ENCODE results near the gene HK1.
"Not testable (repeated sequence)": the region's sequence is repeated elsewhere in the genome, so short reads cannot be mapped to it uniquely, and the experiment has no call there.

Gene HK1

DNA sequence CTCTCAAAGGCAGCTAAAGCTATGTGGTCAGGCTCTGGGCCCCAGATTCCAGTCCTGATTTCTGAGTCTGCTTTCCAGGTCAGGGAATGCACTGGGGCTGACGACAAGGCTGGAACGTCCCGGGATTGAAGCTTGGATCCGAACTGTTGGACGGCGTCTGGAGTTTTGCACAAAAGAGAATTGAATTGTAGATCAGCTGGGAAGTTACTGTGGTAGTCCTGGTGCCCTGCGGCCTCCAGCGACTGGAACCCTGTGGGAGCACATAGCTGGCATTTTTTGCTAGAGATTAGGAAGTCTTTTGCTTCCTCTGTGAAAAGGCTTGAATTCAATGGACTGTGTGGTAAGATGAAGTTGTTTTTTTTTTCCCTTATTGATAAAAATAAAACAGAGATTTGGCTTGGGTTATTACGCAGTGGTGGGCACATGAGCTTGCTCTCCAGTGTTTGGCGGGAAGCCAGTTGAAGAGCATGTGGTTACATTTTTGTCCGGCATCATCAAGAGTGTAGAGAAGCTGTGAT is at the start of gene HK1:
Gene HK1 (plus strand): TSS at position 51 of the 518 bp plus-strand sequence.
- no peak for DNase-seq

DNA sequence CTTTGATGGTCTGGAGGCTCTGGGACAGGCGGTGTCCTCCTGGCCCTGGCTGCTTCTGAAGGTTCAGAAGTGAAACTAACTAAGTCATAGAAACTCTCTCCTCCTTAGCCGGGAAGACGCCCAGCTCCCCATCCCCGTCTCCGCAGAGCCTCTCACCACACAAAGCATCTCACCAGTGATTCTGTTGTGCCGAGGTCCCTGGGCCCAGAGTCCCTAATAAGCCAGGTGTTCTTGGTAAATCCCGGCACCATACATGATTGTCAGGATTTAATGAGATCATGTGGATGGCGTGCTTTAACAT is 48.7 kb upstream of the HK1 start:
- no peak for DNase-seq

- no peak for DNase-seq
Observed at GRCh38 chr10:69230128-69230527, 48.2 kb upstream of the HK1 start.

GRCh38 chr10:69232252-69232651 is 46.0 kb upstream of the HK1 start:
- no peak for DNase-seq

DNA sequence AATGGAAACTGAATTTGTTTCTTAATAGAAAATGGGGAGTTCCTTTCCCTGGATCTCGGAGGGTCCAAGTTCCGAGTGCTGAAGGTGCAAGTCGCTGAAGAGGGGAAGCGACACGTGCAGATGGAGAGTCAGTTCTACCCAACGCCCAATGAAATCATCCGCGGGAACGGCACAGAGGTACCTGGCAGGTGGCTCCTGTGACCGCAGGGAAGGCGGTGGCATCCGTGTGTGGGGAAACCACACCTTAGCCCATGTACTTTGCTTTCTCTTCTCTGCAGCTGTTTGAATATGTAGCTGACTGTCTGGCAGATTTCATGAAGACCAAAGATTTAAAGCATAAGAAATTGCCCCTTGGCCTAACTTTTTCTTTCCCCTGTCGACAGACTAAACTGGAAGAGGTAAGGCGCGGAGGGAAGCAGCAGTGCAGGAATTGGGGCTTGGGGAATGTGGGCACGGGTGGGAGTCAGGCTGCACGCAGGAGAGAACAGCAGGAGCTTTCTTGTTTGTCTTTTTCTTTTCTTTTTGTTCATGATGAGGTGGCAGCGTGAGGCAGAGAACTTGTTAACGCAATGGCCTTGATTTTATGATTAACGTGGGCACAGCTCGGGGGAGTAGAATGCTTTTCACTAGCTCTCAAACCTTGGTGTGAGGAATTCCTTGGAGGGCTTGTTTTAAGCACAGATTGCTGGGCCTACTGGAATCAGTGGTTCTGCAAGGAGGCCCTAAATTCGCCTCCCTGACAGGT is 45.4 kb upstream of the HK1 start:
- DNase-seq = no peak

- no peak for DNase-seq
Observed at GRCh38 chr10:69234447-69234846, 43.8 kb upstream of the HK1 start.

GRCh38 chr10:69237528-69238159 is 40.7 kb upstream of the HK1 start:
- DNase-seq = peak; percentile 61 to 76

DNA sequence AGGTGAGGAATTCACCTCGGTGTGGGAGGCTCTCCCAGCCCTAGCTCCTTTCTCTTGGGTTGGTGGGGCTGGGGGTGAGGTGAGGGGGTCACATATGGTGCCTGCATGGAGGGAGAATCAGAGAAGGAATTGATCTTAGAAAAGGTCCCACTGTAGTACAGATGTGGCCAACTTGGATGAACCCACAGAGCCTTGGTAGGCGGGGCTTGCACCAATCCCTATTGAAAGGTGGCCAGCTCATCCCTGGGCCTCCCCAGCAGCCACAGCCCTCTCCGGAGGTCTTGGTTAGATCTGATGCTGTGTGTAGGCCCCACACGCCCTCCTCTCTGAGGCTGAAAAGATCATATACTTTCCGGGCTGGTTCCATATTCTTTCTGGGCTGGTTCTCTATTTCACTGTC is 39.2 kb upstream of the HK1 start:
- DNase-seq = no peak

GRCh38 chr10:69239816-69240434 is 38.4 kb upstream of the HK1 start:
- DNase-seq = no peak

DNA sequence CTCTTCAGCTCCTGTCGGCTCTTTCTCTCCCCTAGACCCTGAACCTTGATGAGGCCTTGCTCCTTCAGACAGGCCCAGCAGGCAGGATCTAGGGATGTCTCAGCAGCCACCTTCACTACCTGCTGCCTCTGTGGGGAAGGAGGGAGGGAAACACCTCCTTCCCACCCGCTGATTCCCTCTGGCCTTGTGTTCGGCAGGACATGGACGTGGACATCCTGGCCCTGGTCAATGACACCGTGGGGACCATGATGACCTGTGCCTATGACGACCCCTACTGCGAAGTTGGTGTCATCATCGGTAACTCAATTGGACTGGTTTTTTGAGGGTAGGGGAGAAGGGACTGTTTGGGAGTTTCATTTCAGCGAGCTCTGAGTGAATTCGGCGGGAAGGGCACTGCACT is 37.8 kb upstream of the HK1 start:
- DNase-seq = no peak

GRCh38 chr10:69241575-69241974 is 36.7 kb upstream of the HK1 start:
- DNase-seq = no peak

DNA sequence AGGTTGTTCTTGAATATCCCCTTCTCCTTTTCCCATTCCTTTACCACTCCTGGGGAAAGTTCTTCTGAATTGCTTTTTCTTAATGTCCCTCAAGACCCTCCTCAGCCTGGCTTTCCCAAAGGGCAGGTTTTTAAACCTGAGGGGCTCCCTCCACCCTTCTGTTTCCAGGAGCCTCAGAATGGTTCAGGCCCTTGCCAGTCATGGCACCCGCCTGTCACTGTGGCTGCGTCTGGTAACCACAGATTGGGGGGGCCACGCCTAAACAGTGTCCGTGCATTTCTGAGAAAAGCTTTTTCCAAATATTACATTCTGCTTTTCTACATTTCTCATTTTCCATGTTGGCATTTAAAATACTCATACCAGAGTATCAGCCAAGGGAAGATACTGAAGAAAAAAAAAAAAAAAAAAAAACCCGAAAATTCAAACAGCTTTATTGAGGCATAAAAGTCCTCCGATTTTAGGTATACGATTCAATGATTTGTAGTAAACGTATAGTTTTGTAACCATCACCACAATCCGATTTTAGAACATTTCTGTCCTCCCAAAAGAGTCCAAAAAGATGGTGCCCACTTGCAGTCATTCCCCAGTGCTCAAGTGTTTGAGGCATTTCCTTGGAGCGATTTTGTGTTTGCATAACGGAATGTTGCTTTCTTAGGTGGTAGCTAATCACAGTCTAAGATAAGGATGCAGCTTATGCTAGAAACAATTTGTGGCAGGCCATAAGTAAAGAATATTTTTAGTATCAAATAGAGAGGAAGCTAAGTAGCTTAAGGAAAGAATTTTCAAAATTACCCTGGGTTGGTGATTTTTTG is 36.0 kb upstream of the HK1 start:
- DNase-seq = no peak

GRCh38 chr10:69242852-69243212 is 35.5 kb upstream of the HK1 start:
- no peak for DNase-seq

GRCh38 chr10:69243817-69244216 is 34.5 kb upstream of the HK1 start:
- DNase-seq = no peak

GRCh38 chr10:69246036-69246435 is 32.3 kb upstream of the HK1 start:
- DNase-seq = no peak

DNA sequence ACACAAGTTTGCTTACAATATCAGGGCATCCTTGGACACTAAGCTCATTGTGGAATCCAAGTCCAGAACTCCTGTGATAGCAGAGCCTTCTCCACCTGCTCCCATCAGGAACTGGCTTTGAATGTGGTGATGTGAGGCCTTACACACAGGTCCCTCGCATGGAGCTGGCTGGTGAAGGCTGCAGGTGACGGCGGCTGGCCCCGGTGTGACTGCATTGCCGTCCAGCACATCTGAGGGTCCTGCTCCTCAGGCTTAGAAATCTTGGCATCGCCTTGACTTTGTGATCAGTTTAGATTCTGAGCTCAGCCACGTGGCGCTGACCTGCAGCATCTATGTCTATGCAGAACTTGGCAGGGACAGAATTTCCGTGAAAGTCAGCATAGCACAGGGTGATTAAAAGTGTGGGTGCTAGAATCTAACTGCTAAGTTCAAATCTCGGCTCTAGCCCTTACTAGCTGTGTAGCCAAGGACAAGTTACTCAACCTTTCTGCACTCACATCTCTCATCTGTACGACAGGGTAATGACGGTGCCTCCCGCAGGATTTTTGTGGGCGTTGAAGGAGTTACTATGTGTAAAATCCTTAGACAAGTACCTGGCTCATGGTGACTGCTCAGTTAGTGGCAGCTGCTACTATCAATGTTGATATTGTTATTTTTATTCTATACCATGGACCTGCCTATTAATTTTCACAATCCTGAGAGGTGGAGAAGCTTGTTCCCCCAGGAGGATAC is 31.5 kb upstream of the HK1 start:
- no peak for DNase-seq

DNA sequence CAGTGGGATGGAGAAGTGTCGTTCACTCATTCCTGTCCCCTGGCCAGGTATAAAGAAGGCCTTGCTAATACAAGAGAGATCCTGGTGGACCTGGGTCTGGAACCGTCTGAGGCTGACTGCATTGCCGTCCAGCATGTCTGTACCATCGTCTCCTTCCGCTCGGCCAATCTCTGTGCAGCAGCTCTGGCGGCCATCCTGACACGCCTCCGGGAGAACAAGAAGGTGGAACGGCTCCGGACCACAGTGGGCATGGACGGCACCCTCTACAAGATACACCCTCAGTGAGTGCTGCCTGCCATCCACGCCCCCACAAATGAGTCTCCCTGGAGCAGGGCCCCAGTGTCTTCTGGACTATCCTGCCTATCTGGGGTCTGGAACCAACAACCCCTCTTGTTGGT is 31.0 kb upstream of the HK1 start:
- DNase-seq = no peak

GRCh38 chr10:69248117-69248730 is 30.1 kb upstream of the HK1 start:
- DNase-seq = no peak

GRCh38 chr10:69250041-69250440 is 28.3 kb upstream of the HK1 start:
- DNase-seq = no peak

DNA sequence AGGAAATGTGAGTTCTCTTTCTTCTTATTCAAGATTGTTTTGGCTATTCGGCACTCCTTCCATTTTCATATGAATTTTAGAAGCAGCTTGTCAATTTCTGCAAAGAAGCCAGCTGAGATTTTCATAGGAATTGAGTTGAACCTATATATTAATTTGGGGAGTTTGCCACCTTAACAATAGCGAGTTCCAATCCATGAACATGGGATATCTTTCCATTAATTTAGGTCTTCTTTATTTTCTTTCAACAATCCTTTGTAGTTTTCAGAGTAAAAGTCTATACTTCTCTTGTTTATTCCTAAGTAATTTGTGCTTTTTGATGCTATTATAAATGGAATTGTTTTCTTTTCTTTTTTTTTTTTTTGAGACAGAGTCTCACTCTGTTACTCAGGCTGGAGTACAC is 26.9 kb upstream of the HK1 start:
- DNase-seq = not testable (repeated sequence)

- DNase-seq = no peak
Observed at GRCh38 chr10:69253171-69253570, 25.1 kb upstream of the HK1 start.

DNA sequence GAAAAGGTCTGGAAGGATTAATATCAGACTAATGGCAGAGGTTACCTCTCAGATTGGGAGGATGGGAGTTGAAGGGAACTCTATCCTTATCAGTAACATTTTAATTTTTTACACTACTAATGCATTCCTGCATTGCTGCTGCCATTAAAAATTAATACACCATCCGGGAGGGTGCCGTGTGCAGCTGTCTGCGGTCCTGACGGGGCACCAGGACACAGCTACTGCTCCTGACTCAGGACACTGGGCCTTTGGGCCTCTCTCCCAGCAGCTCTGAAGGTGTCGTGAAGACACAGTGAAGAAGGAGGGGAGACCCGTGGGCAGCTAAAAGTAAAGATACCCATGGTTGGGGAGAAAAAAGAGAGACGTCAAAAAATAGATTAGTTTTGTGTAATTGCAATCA is 23.4 kb upstream of the HK1 start:
- no peak for DNase-seq
